ENCODE measurements around the gene CLBA1.
"Not testable (repeated sequence)": the region's sequence is repeated elsewhere in the genome, so short reads cannot be mapped to it uniquely, and the experiment has no call there.

CLBA1 gene

GRCh38 chr14:105023144-105023543 lies 37.6 kb downstream of the CLBA1 start:
- DNase-seq (ENCODE audit: low read depth): no peak

GRCh38 chr14:105023791-105024480 lies 38.3 kb downstream of the CLBA1 start:
- DNase-seq (ENCODE audit: low read depth): no peak

GRCh38 chr14:105025429-105025828 lies 39.8 kb downstream of the CLBA1 start:
- DNase-seq (ENCODE audit: low read depth): no peak

GRCh38 chr14:105026033-105026785 lies 40.6 kb downstream of the CLBA1 start:
- DNase-seq (ENCODE audit: low read depth): no peak

GRCh38 chr14:105026802-105027563 lies 41.4 kb downstream of the CLBA1 start:
- DNase-seq (ENCODE audit: low read depth): no peak

GRCh38 chr14:105027718-105028117 lies 42.1 kb downstream of the CLBA1 start:
- DNase-seq (ENCODE audit: low read depth): not testable (repeated sequence)

GRCh38 chr14:105028251-105028927 lies 42.8 kb downstream of the CLBA1 start:
- DNase-seq (ENCODE audit: low read depth): no peak

GRCh38 chr14:105029402-105029801 lies 43.8 kb downstream of the CLBA1 start:
- no peak for DNase-seq (ENCODE audit: low read depth)

GRCh38 chr14:105030194-105030593 lies 44.6 kb downstream of the CLBA1 start:
- no peak for DNase-seq (ENCODE audit: low read depth)

GRCh38 chr14:105030836-105031396 lies 45.3 kb downstream of the CLBA1 start:
- DNase-seq (ENCODE audit: low read depth): no peak

GRCh38 chr14:105032451-105032901 lies 46.9 kb downstream of the CLBA1 start:
- not testable (repeated sequence) for DNase-seq (ENCODE audit: low read depth)

- DNase-seq (ENCODE audit: low read depth): not testable (repeated sequence)
Observed at GRCh38 chr14:105033412-105033900, 47.9 kb downstream of the CLBA1 start.

- no peak for DNase-seq (ENCODE audit: low read depth)
Observed at GRCh38 chr14:105034315-105035039, 48.9 kb downstream of the CLBA1 start.

GRCh38 chr14:105035616-105036015 lies 50.0 kb downstream of the CLBA1 start:
- DNase-seq (ENCODE audit: low read depth): not testable (repeated sequence)

GRCh38 chr14:105039458-105040205 lies 54.0 kb downstream of the CLBA1 start:
- DNase-seq (ENCODE audit: low read depth): no peak

GRCh38 chr14:105041841-105042765 lies 56.5 kb downstream of the CLBA1 start:
- no peak for DNase-seq (ENCODE audit: low read depth)

- no peak for DNase-seq (ENCODE audit: low read depth)
Observed at GRCh38 chr14:105042813-105043212, 57.2 kb downstream of the CLBA1 start.

- DNase-seq (ENCODE audit: low read depth): no peak
Observed at GRCh38 chr14:105043641-105044040, 58.1 kb downstream of the CLBA1 start.

Data from activated gamma-delta T cell treated with anti-CD3 and anti-CD28 coated beads, Interleukin-2, amount 50 U/mL, for 16 hours (primary cell).